AG08396 (cell line): ENCODE measurements around the gene ARPP21.
"Not testable (repeated sequence)": the region's sequence is repeated elsewhere in the genome, so short reads cannot be mapped to it uniquely, and the experiment has no call there.

Source experiments
- DNase-seq: peaks from one replicate; pipeline ENCODE4 v3.0.0; 2012; ENCODE audit warnings: low spot score, mixed read lengths

The ARPP21 gene

DNA sequence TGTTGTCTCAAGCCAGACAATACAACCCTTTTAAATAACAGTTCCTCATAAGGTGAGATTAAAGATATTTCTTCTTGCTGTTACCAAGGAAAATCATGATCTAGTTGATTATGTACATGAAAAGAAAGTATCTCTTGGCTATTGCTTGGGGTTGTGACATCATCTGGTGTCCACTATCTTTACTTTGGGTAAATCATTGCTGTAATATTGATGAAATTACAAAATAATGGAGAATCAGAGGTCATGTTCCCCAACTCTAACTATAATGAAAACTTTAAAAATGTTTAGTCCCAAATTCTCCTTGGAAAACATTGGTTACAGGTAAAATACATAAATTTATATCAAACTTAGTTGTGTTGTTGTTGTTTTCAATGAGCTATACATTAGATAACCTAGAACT, 142.2 kb downstream of the ARPP21 start:
- DNase-seq: no peak

DNA sequence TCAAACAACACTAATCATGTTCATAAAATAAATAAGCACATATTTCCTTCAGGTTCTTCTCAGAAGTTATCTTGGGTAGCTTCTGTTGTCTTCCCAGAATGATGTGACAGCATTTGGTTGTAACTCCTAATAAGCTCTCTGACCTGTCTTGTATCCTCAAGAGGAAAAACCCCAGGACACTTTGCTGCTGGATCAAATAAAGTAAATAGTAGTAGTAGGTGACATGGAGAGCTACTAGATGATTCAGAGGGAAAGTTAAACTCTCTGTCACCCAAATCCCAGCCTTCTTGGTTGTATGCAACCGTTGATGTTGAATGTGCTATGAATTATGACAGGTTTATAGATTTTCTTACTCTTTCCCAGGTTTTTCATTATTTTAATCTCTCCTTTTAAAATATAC, 143.0 kb downstream of the ARPP21 start:
- no peak for DNase-seq

DNA sequence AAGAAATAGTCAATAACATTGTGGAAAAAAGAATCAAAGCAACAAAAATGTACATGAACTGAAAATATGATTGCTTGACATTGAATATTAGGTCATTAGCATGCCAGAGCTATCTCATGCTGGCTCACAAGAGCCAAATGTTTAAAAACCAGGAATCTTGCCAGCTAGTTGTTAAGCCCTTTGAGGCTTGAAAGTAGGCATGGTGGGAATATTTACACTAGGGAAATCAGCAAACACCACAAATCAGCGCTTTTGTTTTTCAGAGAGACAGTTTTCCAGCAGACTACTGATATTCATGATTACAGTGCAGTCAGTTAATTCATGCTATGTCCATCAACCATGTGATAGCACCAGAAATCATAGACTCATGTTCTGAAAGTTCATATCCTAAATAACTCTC, 144.8 kb downstream of the ARPP21 start:
- no peak for DNase-seq

DNA sequence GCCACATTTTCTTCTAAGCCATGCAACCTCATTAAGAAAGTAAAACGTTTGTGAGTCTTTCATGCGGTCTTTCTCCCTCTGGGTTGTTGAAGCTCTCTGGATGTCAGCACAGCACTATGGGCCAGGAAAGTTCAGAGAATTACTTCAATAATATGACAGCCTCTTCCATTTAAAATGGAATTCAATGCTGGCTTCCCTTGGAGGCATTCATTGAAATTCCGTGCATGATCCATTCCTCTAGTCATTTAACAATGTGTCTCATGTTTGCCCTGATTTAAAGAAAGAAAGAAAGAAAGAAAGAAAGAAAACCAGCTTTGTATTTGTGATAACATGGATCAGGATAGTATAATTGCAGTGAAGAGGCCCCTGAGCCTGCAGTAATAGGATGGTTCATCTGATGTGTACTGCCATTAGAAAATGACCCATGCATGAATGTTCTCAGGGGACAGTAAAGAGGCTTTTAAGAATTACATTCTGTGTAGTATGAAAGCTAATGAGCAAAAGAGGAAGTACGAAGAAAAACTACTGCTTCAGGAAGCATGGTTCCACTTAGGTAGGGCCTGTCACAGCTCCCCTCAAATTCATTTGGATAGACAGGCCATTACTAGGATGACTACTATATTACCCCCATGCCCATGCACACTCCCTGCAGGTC, 146.0 kb downstream of the ARPP21 start:
- DNase-seq: no peak

DNA sequence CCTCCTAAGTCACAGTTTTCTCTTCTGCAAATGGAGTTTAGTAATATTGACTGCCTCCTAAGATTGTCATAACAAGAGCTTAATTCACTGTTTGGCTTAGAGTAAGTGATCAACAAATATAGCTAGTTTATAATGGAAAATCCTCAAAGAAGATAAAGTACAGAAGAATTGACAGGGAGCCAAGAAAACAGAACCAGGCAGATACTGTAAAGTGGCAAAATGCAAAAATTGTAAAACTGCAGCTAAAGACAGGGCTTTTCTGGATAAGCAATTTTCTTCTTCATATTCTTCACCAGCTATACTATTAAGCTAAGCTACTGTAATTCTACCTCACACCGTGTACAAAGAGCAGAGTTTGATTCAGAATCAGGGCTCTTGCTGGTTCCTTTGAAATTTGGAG, 148.6 kb downstream of the ARPP21 start:
- DNase-seq: no peak

DNA sequence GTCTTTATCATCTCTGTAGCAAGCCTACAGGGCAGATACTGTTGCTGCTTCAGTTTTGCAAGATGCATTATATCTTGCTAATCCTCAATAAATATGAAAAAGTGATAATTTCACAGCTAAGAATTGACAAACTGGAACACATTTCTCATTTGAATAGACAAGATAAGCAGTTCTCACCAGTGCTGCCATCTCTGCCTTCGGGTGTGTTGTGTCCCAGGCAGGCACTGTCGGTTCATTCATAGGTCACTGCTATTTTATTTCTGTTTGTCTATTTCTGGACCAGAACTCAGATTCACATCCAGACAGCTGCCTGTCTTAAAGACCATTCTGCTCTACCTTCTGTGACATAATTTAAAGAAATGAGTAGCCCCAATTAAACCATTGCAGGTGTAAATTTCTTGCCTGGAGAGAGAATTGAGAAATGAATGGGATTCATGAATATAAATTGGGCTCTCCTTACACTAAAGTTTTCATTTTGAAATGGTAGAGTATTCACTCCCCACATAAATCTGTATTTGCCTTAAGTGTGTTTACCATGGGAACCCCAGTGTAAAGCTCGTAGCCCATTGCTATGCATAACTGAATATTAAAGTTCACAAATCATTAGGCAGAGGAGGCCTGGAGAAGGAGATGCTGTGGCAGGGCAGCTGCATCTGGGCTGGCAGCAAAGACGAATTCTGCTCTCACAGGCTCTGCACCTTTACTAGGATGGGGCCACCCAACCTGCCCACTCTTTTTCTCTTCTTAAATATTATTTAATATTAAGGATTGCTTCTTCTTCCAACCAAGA, 149.9 kb downstream of the ARPP21 start:
- no peak for DNase-seq

DNA sequence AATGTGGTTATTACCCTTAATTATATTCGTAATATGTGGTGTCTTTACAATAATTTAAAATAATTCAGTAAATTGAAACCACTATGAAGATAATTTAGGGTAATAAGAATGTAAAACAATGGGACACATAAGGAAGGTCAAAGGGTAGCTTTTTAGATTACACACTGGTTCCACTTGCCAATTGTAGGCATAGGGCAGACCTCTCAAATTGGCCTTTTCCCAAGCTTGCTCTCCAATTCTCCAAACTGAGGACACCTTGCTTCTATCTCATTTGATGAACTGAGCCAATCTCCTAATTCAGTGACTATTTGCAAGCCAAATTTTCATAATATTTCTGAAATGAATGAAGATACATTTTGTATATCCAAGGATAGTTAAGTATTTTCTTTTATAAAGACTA, 151.4 kb downstream of the ARPP21 start:
- DNase-seq: no peak

- no peak for DNase-seq
Observed at GRCh38 chr3:35793667-35794066, 154.3 kb downstream of the ARPP21 start.

DNA sequence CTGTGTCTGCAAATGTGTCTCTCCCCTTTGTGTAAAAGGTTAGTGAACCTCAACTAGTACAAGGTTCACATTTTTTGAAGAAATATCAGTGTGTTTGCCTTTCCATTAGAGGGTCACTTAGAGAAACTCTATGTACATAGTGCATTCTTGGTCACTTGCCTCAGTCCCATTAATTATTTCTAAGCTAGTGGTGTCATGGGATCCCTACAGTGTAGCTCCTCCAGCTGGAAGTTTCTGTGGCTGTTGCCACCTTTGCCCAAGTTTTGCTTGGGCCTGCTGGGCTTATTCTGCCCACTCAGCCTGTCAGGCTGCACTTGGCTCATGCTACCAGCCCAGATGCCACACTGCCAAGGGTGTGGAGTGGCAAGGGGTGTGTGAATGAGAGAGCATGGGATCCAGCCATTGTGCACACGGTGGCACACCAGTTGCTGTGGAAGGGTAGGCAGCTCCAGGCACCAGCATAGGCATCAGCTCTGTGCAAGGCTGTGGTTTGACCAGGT, 161.7 kb downstream of the ARPP21 start:
- no peak for DNase-seq

- no peak for DNase-seq
Observed at GRCh38 chr3:35814531-35814930, 175.2 kb downstream of the ARPP21 start.

DNA sequence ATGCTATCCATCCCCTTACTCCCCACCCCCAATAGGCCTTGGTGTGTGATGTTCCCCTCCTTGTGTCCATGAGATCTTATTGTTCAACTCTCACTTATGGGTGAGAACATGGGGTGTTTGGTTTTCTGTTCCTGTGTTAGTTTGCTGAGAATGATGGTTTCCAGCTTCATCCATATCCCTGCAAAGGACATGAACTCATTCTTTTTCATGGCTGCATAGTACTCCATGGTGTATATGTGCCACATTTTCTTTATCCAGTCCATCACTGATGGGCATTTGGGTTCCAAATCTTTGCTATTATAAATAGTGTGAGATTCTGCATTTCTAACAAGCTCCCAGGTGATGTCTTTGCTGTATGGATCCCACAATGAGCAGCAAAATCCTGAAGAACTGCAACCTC, 176.5 kb downstream of the ARPP21 start:
- not testable (repeated sequence) for DNase-seq

- no peak for DNase-seq
Observed at GRCh38 chr3:35817216-35817615, 177.9 kb downstream of the ARPP21 start.

- DNase-seq: no peak
Observed at GRCh38 chr3:35832140-35832571, 192.8 kb downstream of the ARPP21 start.
